OCI-LY3 (cell line): ENCODE results near the gene GRID2.

Experiments
- H2AFZ ChIP-seq: fragments of 200-600, 300-600 bp; shearing (Covaris generic); 2 replicates; pipeline ENCODE4 v1.6.0; 2014; ENCODE audit warnings: antibody characterized with exemption, low read depth, low read length
- H3K27ac ChIP-seq: fragments of 200-600, 300-600 bp; sonication (generic); 2 replicates; pipeline ENCODE4 v1.5.1; 2014; ENCODE audit warnings: mild to moderate bottlenecking, low read length, moderate library complexity, mixed read lengths
- H3K27me3 ChIP-seq: fragments of 200-600, 300-600 bp; sonication (generic); 2 replicates; pipeline ENCODE4 v1.6.1; 2014; ENCODE audit warnings: low read depth, low read length, mixed read lengths
- H3K36me3 ChIP-seq: fragments of 200-600, 300-600 bp; sonication (generic); replicated peaks from 2 replicates; pipeline ENCODE3; 2014; ENCODE audit warnings: low read depth, low read length, mixed read lengths
- H3K4me1 ChIP-seq: fragments of 300-600, 200-600 bp; sonication (generic); 2 replicates; pipeline ENCODE4 v1.6.1; 2014; ENCODE audit warnings: low read length, mixed read lengths
- H3K4me2 ChIP-seq: fragments of 200-600, 300-600 bp; sonication (generic); 2 replicates; pipeline ENCODE4 v1.6.1; 2014; ENCODE audit warnings: low read length, mixed read lengths
- H3K4me3 ChIP-seq: fragments of 300-600, 200-600 bp; sonication (generic); 2 replicates; pipeline ENCODE4 v1.5.1; 2014; ENCODE audit warnings: antibody characterized with exemption, mild to moderate bottlenecking, low read length, moderate library complexity
- H3K79me2 ChIP-seq: fragments of 300-600, 200-600 bp; shearing (Covaris generic); 2 replicates; pipeline ENCODE4 v1.6.1; 2014; ENCODE audit warnings: mild to moderate bottlenecking, low read length, mixed read lengths
- H3K9ac ChIP-seq: fragments of 300-600, 200-600 bp; shearing (Covaris generic); 2 replicates; pipeline ENCODE4 v1.6.0; 2014; ENCODE audit warnings: mild to moderate bottlenecking, low read length, moderate library complexity
- H3K9me3 ChIP-seq: fragments of 200-600, 300-600 bp; shearing (Covaris generic); 2 replicates; pipeline ENCODE4 v1.6.1; 2014; ENCODE audit warnings: low read length, mixed read lengths; ENCODE audit not compliant: insufficient read depth
- H4K20me1 ChIP-seq: fragments of 200-600, 300-600 bp; sonication (generic); 2 replicates; pipeline ENCODE4 v1.6.1; 2016; ENCODE audit warnings: low read length, mixed read lengths; ENCODE audit not compliant: insufficient read depth
- EZH2phosphoT487 ChIP-seq: fragments of 200-600 bp; shearing (Covaris generic); IDR thresholded peaks from 2 replicates; pipeline ENCODE4 v1.6.1; 2018; ENCODE audit warnings: antibody characterized with exemption, mixed run types, low read depth
- TF ChIP-seq, protein P1 (sequence below): fragments of 200-600, 300-600 bp; sonication (generic); IDR thresholded peaks from 2 replicates; pipeline ENCODE4 v1.5.1; 2014; ENCODE audit warnings: antibody characterized with exemption, low read length, low read depth

GRID2 gene

DNA sequence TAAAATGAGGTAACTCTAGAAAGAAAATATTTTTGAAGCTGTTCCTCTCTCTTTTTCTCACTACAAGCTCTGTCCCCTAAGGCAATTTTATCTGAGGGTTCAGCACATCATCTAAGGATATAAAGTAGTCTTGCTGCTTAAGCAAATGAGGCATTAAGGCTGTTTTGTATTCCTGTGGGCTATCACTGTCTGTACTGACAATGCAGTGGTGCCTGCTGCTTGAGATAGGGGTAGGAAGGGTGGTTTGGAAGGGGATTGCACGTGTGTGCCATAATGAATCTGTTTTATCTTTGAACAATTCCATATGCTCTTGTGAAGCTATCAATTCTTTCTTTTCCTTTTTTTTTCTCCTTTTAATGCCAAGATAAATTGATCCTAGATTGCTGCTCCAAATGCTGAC lies 1396.8 kb downstream of the GRID2 start:
- H3K4me2 ChIP-seq = no peak overlapping the region
- H3K9ac ChIP-seq = no peak overlapping the region
- H3K4me1 ChIP-seq = no peaks in the 10 kb centered on the region
- H3K36me3 ChIP-seq = no peaks in the 10 kb centered on the region
- H3K27ac ChIP-seq = no peak overlapping the region
- TF ChIP-seq, protein P1, sequence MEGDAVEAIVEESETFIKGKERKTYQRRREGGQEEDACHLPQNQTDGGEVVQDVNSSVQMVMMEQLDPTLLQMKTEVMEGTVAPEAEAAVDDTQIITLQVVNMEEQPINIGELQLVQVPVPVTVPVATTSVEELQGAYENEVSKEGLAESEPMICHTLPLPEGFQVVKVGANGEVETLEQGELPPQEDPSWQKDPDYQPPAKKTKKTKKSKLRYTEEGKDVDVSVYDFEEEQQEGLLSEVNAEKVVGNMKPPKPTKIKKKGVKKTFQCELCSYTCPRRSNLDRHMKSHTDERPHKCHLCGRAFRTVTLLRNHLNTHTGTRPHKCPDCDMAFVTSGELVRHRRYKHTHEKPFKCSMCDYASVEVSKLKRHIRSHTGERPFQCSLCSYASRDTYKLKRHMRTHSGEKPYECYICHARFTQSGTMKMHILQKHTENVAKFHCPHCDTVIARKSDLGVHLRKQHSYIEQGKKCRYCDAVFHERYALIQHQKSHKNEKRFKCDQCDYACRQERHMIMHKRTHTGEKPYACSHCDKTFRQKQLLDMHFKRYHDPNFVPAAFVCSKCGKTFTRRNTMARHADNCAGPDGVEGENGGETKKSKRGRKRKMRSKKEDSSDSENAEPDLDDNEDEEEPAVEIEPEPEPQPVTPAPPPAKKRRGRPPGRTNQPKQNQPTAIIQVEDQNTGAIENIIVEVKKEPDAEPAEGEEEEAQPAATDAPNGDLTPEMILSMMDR = no peak
- no peak for TF ChIP-seq EZH2phosphoT487
- no peaks in the 10 kb centered on the region for H3K27me3 ChIP-seq
- H3K4me3 ChIP-seq = no peak overlapping the region
- no peaks in the 10 kb centered on the region for H3K9me3 ChIP-seq
- H2AFZ ChIP-seq = no peak overlapping the region
- no peaks in the 10 kb centered on the region for H3K79me2 ChIP-seq
- H4K20me1 ChIP-seq = no peaks in the 10 kb centered on the region

DNA sequence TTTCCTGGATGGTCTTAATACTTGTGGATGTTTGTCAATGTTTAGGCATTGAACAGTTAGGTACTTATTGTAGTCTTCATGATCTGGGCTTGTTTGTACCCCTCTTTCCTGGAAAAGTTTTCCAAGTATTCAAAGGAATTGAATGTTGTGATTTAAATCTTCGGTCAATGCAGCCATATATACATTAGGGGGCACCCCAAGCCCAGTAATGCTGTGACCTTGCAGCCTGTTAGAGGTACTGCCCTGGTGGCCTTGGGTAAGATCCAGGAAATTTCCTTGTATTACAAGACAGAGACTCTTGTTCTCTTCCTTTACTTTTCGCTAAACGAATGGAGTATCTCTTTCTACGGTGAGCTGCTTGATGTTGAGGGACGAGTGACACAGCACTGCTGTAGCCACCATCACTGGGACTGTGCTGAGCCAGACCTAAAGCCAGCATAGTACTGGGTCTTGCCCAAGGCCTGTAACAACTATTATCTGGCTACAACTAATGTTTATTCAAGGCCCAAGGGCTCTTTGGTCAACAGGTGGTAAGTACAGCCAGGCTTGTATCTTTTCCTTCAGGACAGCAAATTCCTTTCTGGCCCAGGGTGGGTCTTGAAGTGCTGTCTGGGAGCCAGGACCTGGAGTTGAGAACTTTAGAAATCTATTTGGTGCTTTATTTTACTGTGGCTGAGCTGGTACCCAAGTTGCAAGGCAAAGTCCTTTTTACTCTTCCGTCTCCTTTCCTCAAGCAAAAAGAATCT lies 1406.5 kb downstream of the GRID2 start:
- H4K20me1 ChIP-seq = no peaks in the 10 kb centered on the region
- no peaks in the 10 kb centered on the region for H3K9me3 ChIP-seq
- no peaks in the 10 kb centered on the region for H3K27me3 ChIP-seq
- H3K36me3 ChIP-seq = no peaks in the 10 kb centered on the region
- H3K79me2 ChIP-seq = no peaks in the 10 kb centered on the region
- no peak overlapping the region for H3K4me3 ChIP-seq
- no peaks in the 10 kb centered on the region for H3K4me1 ChIP-seq
- no peak overlapping the region for H3K4me2 ChIP-seq
- no peak overlapping the region for H3K9ac ChIP-seq
- H3K27ac ChIP-seq = no peak overlapping the region
- H2AFZ ChIP-seq = no peak overlapping the region
- TF ChIP-seq, protein P1 = peak; percentile 80
- no peak for TF ChIP-seq EZH2phosphoT487

- Histone ChIP-seq H3K4me2 (no peak overlapping the region), H3K27ac (no peak overlapping the region), H3K9me3 (no peaks in the 10 kb centered on the region), H3K79me2 (no peaks in the 10 kb centered on the region), H3K9ac (no peak overlapping the region), H4K20me1 (no peaks in the 10 kb centered on the region), H3K27me3 (no peaks in the 10 kb centered on the region), H3K4me1 (no peaks in the 10 kb centered on the region), H2AFZ (no peak overlapping the region), H3K36me3 (no peaks in the 10 kb centered on the region), H3K4me3 (no peak overlapping the region)
- TF ChIP-seq, protein P1 = no peak
- no peak for TF ChIP-seq EZH2phosphoT487
These were observed 1407.2 kb downstream of the GRID2 start for GRCh38 chr4:93710847-93711430.

GRCh38 chr4:93718233-93718632 lies 1414.5 kb downstream of the GRID2 start:
- Histone ChIP-seq H3K4me3 (no peak overlapping the region), H3K9me3 (no peaks in the 10 kb centered on the region), H3K27me3 (no peaks in the 10 kb centered on the region), H4K20me1 (no peaks in the 10 kb centered on the region), H3K4me2 (no peak overlapping the region), H2AFZ (no peak overlapping the region), H3K9ac (no peak overlapping the region), H3K79me2 (no peaks in the 10 kb centered on the region), H3K36me3 (no peaks in the 10 kb centered on the region), H3K27ac (no peak overlapping the region), H3K4me1 (no peaks in the 10 kb centered on the region)
- TF ChIP-seq EZH2phosphoT487 = no peak
- TF ChIP-seq, protein P1 = no peak
